HAP-1 (cell line): ENCODE data around the gene FNDC3B.

Source experiments
- DNase-seq, 2 experiments: peaks; one replicate each; pipeline ENCODE4 v3.0.0-alpha.2; 2016 to 2020; ENCODE audit warnings: low spot score in 2 of 2
- H3K27me3 ChIP-seq: fragments of 250-450 bp; sonication (Bioruptor Pico); 2 replicates; pipeline ENCODE4 v1.5.1; 2020; ENCODE audit warnings: low read depth, mild to moderate bottlenecking, moderate library complexity
- H3K36me3 ChIP-seq: fragments of 250-450 bp; sonication (Bioruptor Pico); replicated peaks from 2 replicates; pipeline ENCODE4 v1.5.1; 2020; ENCODE audit warnings: mild to moderate bottlenecking
- H3K4me1 ChIP-seq: fragments of 250-450 bp; sonication (Bioruptor Pico); 2 replicates; pipeline ENCODE4 v1.5.1; 2020; ENCODE audit warnings: mild to moderate bottlenecking
- H3K4me3 ChIP-seq: fragments of 250-450 bp; sonication (Bioruptor Pico); 2 replicates; pipeline ENCODE4 v1.5.1; 2020; ENCODE audit warnings: mild to moderate bottlenecking, moderate library complexity
- H3K9me3 ChIP-seq: fragments of 250-450 bp; sonication (Bioruptor Pico); 2 replicates; pipeline ENCODE4 v1.5.1; 2020; ENCODE audit warnings: mild to moderate bottlenecking, moderate library complexity
- in situ Hi-C: fragments of 300-500 bp; cut with MboI; formaldehyde crosslinking; loops from 3 replicates; pipeline ENCODE4 v1.14.3; 2020; ENCODE audit warnings: low sequenced_read_pairs, inconsistent platforms, mixed read lengths

Gene FNDC3B

DNA sequence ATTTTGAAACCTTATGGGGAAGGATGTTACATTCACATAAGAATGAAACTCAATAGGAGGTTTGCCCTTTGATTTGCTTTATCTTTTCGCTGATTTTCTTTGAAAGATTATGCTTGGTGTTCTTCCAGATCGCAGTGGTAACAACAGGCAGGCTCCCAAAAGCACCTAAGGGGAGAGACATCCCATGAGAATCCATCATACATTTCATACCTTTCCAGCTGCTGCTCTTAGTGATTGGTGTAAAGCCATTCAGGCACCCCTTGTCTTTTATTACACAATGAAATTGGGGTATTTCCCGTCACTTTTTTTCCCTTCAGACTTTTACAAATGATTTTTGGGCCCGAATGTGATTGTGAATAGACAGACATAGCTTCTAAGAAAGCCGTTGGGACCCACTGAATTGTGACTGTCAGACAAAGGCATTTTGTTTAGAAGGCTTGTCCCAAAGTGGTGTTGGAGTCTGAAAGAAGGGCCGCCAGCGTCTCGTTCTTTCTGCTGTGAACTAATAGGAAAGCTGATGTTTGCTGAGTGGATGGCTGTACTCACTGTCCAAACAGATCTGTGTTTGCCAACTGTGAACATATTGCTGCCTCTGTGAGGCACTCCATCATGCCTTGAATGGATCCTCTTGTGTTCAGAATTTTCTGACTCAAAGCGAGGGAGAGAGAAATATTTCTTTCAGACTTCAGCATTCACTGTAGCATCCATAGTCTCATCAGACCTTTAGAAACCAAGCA is 164.3 kb downstream of the FNDC3B start:
- no peaks in the 10 kb centered on the region for H3K36me3 ChIP-seq
- H3K27me3 ChIP-seq = no peaks in the 10 kb centered on the region
- H3K4me3 ChIP-seq = no peak overlapping the region
- H3K9me3 ChIP-seq = no peaks in the 10 kb centered on the region; the same call in none of the 2 replicates
- no peak for DNase-seq
- in situ Hi-C loops = no loop called here
- peaks cover 2% of the 10 kb centered on the region; the same call in 1 of the 2 replicates for H3K4me1 ChIP-seq

DNA sequence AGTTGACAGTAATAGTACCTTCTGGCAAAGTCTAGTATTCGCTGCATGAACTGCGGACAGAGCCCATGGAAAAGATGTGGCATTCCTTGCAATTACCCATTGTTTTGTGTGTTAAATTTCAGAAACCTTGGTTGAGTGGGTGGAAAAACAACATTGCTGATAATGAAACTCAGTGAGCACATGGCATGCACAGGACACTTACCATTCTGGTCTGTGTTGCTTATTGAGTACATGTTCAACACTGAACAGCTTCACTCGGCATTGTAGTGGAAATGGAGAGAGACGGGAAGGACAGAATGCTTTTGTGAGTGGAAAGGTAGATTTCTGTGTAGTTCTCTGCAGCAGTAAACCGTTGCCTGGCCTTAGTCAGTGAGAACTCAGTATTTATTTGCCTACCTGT is 165.3 kb downstream of the FNDC3B start:
- Histone ChIP-seq H3K36me3 (no peaks in the 10 kb centered on the region), H3K4me3 (no peak overlapping the region), H3K4me1 (peaks cover 2% of the 10 kb centered on the region; the same call in 1 of the 2 replicates), H3K27me3 (no peaks in the 10 kb centered on the region), H3K9me3 (no peaks in the 10 kb centered on the region; the same call in none of the 2 replicates)
- in situ Hi-C loops = no loop called here
- no peak for DNase-seq

DNA sequence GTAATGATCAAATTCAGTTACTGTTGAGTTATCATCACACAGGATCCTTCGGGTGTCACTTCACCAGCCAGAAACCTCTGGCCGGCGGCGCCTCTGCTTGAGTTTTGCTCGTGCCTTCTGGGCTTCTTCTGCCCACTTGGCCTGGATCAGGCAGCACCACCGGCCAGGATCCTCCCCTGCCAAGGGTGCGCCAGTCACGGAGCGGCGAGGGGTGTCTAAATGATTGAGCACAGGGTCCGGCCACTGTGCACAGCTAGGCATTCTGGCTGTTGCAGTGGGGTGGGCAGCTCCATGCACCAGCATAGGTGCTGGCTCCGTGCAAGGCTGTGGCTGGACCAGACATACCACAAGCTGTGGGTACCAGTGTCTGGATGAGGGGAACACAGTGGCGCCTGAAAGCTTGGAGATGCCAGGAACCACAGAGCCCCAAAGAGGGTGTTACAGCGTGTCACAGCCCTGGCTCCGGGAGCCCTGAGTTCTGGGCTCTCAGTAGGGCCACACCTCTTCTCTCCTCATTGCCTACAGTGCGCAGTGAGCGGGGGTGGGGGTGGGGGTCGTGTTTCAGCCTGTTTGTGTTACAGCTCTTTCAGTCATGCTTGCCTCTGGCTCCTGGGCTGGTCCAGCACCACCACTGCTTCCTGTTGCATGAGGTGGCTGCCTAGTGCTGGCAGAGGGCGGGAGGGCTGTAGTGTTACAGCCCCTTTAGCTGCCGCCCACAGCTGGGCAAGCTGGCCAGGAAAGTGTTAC is 169.4 kb downstream of the FNDC3B start:
- Histone ChIP-seq H3K9me3 (no peaks in the 10 kb centered on the region; the same call in none of the 2 replicates), H3K36me3 (no peaks in the 10 kb centered on the region), H3K4me1 (peaks cover 2% of the 10 kb centered on the region; the same call in 1 of the 2 replicates), H3K27me3 (no peaks in the 10 kb centered on the region), H3K4me3 (no peak overlapping the region)
- in situ Hi-C loops = no loop called here
- DNase-seq = no peak

DNA sequence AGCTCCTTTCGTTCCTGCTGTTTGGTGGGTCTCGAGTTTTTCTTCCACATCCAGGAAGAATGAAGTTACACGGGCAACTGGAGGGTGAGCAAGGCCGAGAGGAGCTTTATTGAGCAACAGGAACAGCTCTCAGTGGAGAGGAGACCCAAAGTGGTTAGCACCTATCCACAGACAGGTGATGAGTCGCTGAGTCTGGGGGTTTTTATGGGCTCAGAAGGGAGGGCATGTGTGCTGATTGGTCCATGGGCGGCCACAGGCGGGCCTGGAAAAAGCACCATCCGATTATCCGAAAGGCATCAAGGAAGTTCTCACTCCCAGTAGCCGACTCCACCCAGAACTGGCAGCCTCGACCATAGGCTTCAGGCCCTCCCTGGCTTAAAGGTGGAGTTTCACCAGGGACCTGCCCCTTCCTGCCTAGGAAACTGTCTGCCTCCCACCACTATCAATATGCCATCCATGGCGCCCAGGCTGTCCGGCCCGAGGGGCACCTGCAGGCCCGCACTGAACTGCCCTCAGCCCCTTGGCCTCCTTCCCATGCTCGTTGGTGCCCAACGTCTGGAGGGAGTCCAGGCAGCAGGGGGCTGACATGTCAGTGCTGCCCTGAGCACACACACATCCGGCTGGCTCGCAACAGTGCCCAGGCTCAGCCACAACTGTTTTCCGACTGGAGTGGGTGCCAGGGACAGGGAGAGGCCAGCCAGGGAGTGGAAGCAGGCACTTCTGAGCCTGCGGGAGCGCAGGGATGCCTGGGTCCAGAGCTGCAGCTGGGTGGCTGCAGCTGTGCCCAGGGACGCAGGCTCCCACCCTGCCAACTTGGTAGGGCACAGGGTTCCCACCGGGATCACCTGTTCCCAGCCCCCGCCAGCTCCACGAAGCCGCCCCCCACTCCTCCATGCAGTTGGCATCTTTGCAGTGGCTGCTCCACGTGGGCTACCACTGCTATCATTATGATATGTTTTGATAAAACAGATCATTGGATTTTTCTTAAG is 170.2 kb downstream of the FNDC3B start:
- DNase-seq = no peak

DNA sequence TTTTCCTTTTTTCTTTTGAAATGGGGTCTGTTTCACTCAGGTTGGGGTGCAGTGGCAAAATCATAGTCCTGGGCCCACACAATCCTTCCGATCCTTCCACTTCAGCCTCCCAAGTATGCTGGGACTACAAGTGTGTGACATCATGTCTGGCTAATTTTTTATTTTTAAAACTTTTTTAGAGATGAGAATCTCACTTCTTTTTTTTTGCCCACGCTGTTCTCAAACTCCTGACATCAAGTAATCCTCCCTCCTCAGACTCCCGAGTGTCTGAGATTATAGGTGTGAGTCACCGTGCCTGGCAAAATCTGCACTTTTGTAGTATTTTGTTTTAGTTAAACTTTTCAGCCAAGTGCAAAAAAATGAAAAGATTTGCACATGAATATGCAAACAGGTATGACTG is 171.0 kb downstream of the FNDC3B start:
- DNase-seq = no peak
- Histone ChIP-seq H3K9me3 (no peaks in the 10 kb centered on the region; the same call in none of the 2 replicates), H3K27me3 (no peaks in the 10 kb centered on the region), H3K4me1 (peaks cover 2% of the 10 kb centered on the region; the same call in 1 of the 2 replicates), H3K36me3 (no peaks in the 10 kb centered on the region), H3K4me3 (no peak overlapping the region)
- in situ Hi-C loops = no loop called here

More for the DNA sequence above, 170.2 kb downstream of the FNDC3B start:
- Histone ChIP-seq H3K4me1 (peaks cover 2% of the 10 kb centered on the region; the same call in 1 of the 2 replicates), H3K9me3 (no peaks in the 10 kb centered on the region; the same call in none of the 2 replicates), H3K27me3 (no peaks in the 10 kb centered on the region), H3K4me3 (no peak overlapping the region), H3K36me3 (no peaks in the 10 kb centered on the region)
- in situ Hi-C loops = no loop called here

DNA sequence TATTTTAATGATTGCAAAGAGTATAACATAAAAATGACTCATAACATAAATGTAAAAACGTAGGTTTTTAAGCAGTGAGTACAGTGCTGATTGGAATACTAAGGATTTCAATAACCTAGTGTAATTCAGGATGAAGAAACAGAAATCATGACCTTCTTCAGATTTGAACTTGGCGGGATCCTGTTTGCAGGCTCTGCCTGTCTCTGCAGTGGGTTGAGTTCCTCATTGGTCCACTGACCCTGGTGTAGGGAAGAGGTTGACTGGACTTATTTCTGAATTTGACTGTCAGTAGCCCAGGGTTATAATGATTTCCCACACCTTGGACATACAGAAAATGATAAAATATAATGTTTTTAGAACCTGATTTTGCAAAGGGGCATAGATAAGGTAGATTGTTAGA is 171.7 kb downstream of the FNDC3B start:
- peaks cover 2% of the 10 kb centered on the region; the same call in 1 of the 2 replicates for H3K4me1 ChIP-seq
- H3K4me3 ChIP-seq = no peak overlapping the region
- in situ Hi-C loops = no loop called here
- H3K36me3 ChIP-seq = no peaks in the 10 kb centered on the region
- DNase-seq = no peak
- no peaks in the 10 kb centered on the region for H3K27me3 ChIP-seq
- no peaks in the 10 kb centered on the region; the same call in 1 of the 2 replicates for H3K9me3 ChIP-seq

DNA sequence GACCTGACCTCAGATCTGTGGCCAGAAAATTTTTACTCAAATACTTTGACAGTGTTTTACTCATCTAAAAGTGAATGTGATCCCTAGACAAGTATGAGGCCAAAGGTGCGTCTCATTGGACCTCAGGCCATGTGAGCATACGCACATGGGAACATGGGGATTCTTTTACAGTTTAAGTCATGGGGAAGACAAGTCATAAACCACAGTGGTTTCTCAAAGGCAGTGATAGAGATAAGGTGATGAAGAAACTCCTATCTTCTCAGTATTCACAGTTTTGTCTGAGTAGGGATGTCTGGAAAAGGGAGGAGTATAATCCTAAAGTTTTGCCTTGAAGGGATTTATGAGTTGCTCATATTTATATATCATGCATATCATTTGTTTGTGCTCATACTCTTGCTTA is 173.8 kb downstream of the FNDC3B start:
- Histone ChIP-seq H3K36me3 (no peaks in the 10 kb centered on the region), H3K9me3 (no peaks in the 10 kb centered on the region), H3K27me3 (no peaks in the 10 kb centered on the region), H3K4me1 (peaks cover 3% of the 10 kb centered on the region; the same call in 1 of the 2 replicates), H3K4me3 (no peak overlapping the region)
- no peak for DNase-seq
- in situ Hi-C loops = no loop called here

DNA sequence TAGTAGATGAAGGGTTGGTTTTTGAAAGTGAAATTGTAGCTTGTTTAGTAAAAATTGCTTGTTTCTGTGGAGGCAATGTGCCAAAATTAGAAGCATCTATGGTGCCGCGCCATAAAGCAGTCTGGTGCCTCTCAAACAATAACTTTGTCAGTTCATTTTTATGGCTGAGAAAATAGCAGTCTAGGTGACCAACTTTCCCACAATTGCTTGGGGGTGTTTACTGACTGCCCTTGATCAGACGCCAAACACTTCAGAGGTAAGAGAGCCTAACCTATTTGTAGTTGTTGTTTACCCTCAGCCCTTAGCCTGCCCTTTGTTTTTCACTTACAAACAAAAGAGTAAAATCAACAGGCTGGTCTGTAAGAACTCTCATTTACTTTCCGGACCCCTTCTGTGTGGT is 174.5 kb downstream of the FNDC3B start:
- H3K27me3 ChIP-seq = no peaks in the 10 kb centered on the region
- no peaks in the 10 kb centered on the region for H3K36me3 ChIP-seq
- no peaks in the 10 kb centered on the region for H3K9me3 ChIP-seq
- DNase-seq = no peak
- peaks cover 3% of the 10 kb centered on the region; the same call in 1 of the 2 replicates for H3K4me1 ChIP-seq
- H3K4me3 ChIP-seq = no peak overlapping the region
- in situ Hi-C loops = no loop called here

DNA sequence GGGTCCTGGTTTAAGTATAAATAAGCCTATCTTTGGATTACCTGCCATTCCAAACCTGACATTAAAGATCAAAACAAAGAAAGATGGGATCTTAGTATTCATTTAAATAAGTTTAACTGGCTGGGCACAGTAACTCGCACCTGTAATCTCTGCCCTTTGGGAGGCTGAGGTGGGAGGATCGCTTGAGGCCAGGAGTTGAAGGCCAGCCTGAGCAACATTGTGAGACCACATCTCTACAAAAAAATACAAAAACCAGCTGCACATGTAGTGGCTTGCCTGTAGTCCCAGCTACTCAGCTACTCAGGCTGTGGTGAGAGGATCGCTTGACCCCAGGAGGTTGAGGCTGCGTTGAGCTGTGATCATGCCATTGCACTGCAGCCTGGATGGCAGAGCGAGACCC is 176.9 kb downstream of the FNDC3B start:
- in situ Hi-C loops = no loop called here

DNA sequence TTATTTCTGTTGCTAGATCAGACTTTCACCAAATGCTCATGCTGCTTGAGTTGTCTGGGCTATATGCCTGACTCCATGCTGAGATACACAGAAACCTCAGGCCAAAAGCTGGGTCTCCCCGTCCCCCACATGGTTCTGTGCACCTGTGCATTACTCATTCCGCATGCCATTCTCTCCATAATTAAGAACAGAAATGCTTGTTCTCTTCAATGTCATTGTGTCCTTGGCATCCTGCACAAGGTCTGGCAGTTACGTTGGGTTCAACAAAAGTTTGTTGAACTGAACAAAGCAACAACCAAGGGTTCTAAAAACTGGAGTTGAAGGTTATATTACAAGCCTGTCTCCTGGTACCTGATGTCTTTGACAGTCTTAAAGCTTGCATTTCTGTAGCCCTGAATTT is 177.5 kb downstream of the FNDC3B start:
- Histone ChIP-seq H3K36me3 (no peaks in the 10 kb centered on the region), H3K4me1 (peaks cover 3% of the 10 kb centered on the region; the same call in 1 of the 2 replicates), H3K4me3 (no peak overlapping the region), H3K27me3 (no peaks in the 10 kb centered on the region), H3K9me3 (no peaks in the 10 kb centered on the region)
- no peak for DNase-seq
- in situ Hi-C loops = no loop called here

More for the DNA sequence above, 176.9 kb downstream of the FNDC3B start:
- H3K4me3 ChIP-seq = no peak overlapping the region
- no peak for DNase-seq
- peaks cover 3% of the 10 kb centered on the region; the same call in 1 of the 2 replicates for H3K4me1 ChIP-seq
- no peaks in the 10 kb centered on the region for H3K27me3 ChIP-seq
- H3K9me3 ChIP-seq = no peaks in the 10 kb centered on the region
- no peaks in the 10 kb centered on the region for H3K36me3 ChIP-seq

DNA sequence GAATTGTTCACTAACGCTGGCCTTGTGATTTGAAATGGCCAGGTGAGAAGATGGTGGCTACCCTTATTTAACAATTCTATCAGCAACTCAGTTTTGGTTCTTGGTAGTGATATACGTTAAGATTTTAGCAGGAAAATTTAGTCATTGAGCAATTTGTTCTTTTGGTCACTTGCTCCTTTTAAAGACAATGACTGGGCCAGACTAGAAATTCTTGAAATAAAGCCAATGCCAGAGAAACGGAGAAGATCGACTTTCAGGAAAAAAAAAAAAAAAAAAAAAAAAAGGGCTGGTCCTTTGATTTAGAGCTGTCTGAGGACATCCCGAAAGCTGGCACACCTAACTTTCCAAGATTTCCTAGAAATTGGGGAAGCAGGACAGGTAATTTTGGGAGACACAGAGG is 178.5 kb downstream of the FNDC3B start:
- Histone ChIP-seq H3K36me3 (no peaks in the 10 kb centered on the region), H3K4me3 (no peak overlapping the region), H3K4me1 (peaks cover 3% of the 10 kb centered on the region; the same call in 1 of the 2 replicates), H3K9me3 (no peaks in the 10 kb centered on the region), H3K27me3 (no peaks in the 10 kb centered on the region)
- in situ Hi-C loops = no loop called here
- DNase-seq = no peak

DNA sequence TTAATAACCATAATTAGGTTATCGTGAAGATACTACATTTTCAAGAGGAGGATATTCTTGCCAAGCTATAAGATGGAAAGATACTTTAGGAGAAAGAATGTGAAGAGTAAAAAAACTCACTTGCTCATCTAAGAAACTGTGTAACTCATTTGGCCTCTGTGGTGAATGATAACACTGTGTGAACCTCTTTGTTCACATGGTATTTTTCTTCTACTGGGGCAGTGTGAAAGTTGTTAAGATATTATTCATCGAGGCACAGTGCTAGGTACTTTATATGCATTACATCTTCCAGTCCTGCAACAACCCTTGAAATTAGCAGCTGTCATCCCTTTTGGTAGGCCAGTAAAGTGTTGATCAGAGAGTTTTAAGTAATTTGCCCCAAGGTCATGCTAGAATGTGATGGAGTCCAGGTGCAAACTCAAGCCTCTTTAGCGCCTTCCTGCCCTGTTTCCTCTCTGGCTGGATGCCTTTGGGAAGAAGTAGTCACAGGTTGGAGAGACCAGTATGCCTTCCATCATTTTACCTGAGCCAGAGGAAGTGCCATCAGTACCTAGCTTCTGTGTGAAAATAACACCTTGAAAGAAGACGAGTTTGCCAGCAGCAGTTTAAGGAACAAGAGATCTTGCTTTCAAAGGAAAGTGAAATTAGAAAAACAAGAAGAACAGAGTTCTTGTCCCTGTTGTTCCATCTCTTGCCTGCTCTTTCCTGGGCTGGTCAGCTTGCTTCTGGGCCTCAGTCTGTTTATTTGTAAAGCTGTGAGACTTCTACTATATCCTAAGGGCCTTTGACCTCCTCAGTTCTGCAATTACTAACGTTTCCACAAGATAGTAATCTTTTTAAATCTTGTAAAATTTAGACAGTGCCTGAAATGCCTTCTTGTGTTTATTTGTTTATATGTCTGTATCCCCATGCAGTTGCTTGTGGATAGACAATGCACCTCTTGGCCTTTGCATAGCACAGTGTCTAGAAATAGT is 179.3 kb downstream of the FNDC3B start:
- no peak for DNase-seq

More for the DNA sequence above, 179.3 kb downstream of the FNDC3B start:
- H3K4me3 ChIP-seq = no peak overlapping the region
- H3K9me3 ChIP-seq = no peaks in the 10 kb centered on the region
- H3K4me1 ChIP-seq = peaks cover 3% of the 10 kb centered on the region; the same call in 1 of the 2 replicates
- H3K27me3 ChIP-seq = no peaks in the 10 kb centered on the region
- H3K36me3 ChIP-seq = no peaks in the 10 kb centered on the region
- in situ Hi-C loops = no loop called here
